AG10803 (cell line): ENCODE data around the gene EIF5.

ENCODE experiments used
- DNase-seq: peaks from one replicate; pipeline ENCODE4 v3.0.0; 2010; ENCODE audit warnings: low read depth
- H3K4me3 ChIP-seq: 2 replicates; pipeline ENCODE4 v1.5.1; 2011; ENCODE audit warnings: mild to moderate bottlenecking, low read length, control low read depth
- TF ChIP-seq, protein P1 (sequence below): conservative IDR thresholded peaks from 2 replicates; pipeline ENCODE4 v1.5.1; 2011; ENCODE audit warnings: mild to moderate bottlenecking, low read length, control low read depth, inconsistent platforms

EIF5 gene

DNA sequence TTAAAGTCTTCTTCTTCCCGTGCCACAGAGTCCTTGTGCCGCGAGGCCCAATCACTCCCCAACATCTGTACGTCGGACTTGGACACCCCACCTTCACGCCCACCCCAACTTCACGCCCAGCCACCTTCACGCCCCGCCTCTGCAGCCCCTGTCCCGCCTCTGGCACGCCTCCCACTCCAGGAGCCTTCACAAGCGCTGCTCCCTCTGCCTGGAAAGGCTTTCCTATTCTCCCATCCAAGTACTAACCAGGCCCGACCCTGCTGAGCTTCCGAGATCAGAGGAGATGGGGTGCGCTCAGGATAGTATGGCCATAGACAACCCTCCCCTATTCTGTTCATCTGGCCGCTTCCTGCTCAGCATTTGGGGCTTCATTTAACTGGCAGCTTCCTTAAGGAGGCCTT is 17.3 kb upstream of the EIF5 start:
- DNase-seq: no peak
- TF ChIP-seq, protein P1, sequence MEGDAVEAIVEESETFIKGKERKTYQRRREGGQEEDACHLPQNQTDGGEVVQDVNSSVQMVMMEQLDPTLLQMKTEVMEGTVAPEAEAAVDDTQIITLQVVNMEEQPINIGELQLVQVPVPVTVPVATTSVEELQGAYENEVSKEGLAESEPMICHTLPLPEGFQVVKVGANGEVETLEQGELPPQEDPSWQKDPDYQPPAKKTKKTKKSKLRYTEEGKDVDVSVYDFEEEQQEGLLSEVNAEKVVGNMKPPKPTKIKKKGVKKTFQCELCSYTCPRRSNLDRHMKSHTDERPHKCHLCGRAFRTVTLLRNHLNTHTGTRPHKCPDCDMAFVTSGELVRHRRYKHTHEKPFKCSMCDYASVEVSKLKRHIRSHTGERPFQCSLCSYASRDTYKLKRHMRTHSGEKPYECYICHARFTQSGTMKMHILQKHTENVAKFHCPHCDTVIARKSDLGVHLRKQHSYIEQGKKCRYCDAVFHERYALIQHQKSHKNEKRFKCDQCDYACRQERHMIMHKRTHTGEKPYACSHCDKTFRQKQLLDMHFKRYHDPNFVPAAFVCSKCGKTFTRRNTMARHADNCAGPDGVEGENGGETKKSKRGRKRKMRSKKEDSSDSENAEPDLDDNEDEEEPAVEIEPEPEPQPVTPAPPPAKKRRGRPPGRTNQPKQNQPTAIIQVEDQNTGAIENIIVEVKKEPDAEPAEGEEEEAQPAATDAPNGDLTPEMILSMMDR: no peak

DNA sequence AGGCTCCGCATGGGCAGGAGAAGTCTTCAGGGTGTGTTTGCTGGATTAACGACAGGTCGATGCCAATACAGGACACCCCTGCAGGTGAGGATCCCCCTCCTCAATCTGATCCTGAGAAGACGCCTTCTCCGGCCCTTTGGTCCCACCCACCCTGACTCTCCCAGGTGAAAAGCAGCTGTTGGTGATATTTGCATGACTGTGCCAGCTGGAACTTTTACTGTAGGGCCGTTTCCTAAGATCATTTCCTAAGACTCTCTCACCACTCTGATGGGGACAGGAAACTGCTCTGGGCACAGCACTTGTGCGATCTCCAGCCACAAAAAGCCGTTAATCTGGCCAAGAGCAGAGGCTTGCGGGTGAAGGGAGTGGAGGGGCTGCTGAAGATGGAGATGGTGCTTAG is 16.8 kb upstream of the EIF5 start:
- DNase-seq: no peak
- TF ChIP-seq, protein P1: no peak
- no peak overlapping the region for H3K4me3 ChIP-seq

More for the DNA sequence above, 17.3 kb upstream of the EIF5 start:
- no peak overlapping the region for H3K4me3 ChIP-seq

DNA sequence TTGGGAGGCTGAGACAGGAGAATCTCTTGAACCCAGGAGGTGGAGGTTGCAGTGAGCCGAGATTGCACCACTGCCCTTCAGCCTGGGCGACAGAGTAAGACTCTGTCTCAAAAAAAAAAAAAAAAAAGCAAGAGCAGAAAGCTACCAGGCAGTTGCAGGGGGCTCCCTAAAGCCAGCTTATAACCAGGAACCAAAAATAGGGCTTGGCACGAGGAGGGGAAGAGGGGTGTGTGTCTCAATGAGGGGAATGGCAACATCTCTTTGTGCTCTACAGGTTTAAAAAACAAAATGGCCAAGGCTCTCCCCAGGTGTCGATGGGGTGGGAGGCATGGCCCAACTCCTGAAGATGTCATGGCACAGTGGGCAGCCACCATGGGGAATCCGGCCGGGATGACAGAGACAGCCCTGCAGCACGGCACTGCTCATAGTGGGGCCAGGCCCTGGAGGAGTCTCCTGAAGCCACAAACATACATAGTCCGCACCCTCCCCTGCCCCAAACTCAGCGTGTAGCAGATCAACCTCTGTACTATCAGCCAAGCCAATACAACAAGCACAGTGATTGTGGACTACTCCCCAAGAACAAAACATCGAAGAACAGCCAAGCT is 16.0 kb upstream of the EIF5 start:
- H3K4me3 ChIP-seq: no peak overlapping the region
- no peak for DNase-seq
- TF ChIP-seq, protein P1: no peak

DNA sequence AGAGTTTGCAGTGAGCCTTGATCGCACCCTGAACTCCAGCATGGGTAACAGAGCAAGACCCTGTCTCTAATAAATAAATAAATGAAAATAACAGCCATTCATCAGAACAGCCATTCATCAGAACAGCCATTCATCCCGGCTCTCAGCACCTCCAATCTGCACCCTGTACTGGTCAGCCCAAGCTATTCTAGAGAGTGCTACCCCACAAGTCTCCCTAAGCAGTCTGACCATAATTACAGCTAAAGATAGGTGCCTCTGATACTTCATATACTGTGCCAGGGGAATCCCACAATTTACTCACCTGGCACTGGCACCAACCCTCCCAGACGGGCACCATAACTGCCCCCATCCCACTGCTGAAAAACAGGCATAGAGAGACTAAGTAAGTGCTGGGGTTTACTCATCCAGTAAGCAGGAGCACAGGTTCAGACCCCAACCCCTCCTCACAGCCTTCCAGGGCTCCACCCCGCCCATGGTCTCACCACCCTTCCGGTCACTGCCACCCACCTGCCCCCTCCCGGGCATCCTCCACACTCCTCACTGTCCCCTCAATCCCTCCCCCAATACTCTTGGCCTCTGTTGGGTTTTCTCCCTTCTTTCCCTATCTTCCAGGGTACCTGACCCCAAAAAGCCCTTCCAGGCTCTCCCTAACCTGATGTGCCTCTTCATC is 15.2 kb upstream of the EIF5 start:
- no peak for DNase-seq
- TF ChIP-seq, protein P1: no peak
- H3K4me3 ChIP-seq: no peak overlapping the region

DNA sequence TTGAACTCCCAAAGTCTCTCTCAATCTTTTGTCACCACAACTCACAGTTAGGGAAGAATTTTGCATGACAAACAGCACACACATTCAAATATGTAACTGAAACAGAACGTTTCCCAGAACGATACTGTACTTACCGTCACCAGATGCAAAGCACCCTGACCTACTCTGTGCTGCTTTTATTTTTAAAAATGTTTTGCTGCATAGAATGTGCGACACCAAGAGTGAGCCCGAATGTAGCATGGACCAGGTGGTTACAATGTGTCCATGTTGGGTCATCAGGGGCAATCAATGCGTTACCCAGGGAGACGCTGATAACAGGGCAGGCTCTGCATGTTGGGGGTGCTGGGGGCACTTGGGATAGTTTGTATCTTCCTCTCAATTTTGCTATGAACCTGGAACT is 14.6 kb upstream of the EIF5 start:
- TF ChIP-seq, protein P1: no peak
- no peak overlapping the region for H3K4me3 ChIP-seq
- no peak for DNase-seq

DNA sequence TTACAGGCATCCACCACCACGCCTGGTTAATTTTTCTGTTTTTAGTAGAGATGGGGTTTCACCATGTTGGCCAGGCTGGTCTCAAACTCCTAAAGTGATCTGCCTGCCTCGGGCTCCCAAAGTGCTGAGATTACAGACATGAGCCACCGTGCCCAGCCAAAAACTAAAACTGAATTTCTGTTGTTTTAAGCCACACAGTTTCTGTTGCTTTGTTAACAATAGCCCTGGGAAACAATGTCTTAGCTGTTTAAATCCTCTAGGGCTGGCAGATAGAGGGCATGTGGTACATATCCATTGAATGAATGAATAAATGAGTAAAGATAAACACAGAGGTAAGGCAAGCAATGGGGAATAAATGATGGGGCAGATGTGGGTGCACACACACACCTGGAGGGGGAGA is 8.0 kb upstream of the EIF5 start:
- TF ChIP-seq, protein P1: no peak
- no peak for DNase-seq
- no peak overlapping the region for H3K4me3 ChIP-seq

DNA sequence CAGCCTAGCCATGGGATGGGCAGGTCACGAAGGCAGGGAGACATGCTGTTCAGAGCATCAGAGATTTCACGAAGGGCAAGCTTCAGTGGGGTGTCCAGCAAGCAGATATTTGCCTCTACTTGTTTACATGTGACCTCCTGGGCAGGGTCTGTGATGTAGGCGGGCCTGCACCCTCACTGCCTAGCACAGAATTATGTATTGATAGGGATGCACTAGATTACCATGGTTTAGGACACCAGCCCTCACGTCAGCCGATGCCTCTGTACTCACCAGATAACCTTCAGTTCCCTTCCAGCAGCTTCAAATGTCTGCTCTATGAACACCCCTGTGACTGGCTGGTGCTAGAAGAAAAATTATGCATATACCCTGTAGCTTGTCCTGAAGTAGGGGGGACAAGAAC is 5.1 kb upstream of the EIF5 start:
- H3K4me3 ChIP-seq: no peak overlapping the region
- TF ChIP-seq, protein P1: no peak
- no peak for DNase-seq
